GM12878 (cell line): ENCODE results near the gene CFAP99. TPM values are rescaled to one million over a fixed set of nuclear protein-coding genes. Genes with fewer than 3 reads are reported as not detected.

ENCODE experiments used
- ATAC-seq: fragments of 200-7000 bp; cut with Tn5 transposase; 3 replicates; pipeline ENCODE4 v1.9.1; 2020; ENCODE audit warnings: mild to moderate bottlenecking, moderate library complexity
- BruUV-seq: library from RNA; stranded (reverse); fragments of 400-500 nt; replicated peaks from 2 replicates; lab custom pipeline; 2021; lab: Mats Ljungman, UMichigan
- CTCF ChIA-PET: fragments of 300-600 bp; sonication (Branson Sonifier 250); formaldehyde crosslinking; extraction: SDS; loops from one replicate; lab custom pipeline; 2021; ENCODE audit warnings: inconsistent platforms; lab: Yijun Ruan, JAX
- POLR2A ChIA-PET: fragments of 350-600 bp; formaldehyde crosslinking; extraction: SDS; loops from one replicate; lab custom pipeline; 2021; ENCODE audit warnings: inconsistent platforms; lab: Charles Lee
- RAD21 ChIA-PET: fragments of 300-600 bp; sonication (Branson Sonifier 250); formaldehyde crosslinking; loops from one replicate; lab custom pipeline; 2023; ENCODE audit warnings: antibody characterized with exemption; ENCODE audit not compliant: unreplicated experiment; lab: Charles Lee
- SMC1A ChIA-PET: fragments of 300-600 bp; sonication (Branson Sonifier 250); formaldehyde crosslinking; loops from one replicate; lab custom pipeline; 2023; ENCODE audit not compliant: unreplicated experiment, uncharacterized antibody; lab: Charles Lee
- DNase-seq: peaks from one replicate; pipeline ENCODE4 v3.0.0-alpha.2; 2011; ENCODE audit warnings: low read depth, low spot score
- FAIRE-seq: peaks from 3 replicates; lab custom pipeline; 2011; peaks lifted over from hg19 to GRCh38; lab: Jason Lieb, UNC
- H2AFZ ChIP-seq: 2 replicates; pipeline ENCODE4 v1.6.0; 2011; ENCODE audit warnings: low read depth, low read length, control low read depth; ENCODE audit not compliant: control insufficient read depth
- H3K27ac ChIP-seq: 2 replicates; pipeline ENCODE4 v1.5.1; 2011; ENCODE audit warnings: control low read depth; ENCODE audit not compliant: control insufficient read depth, insufficient read depth
- H3K27me3 ChIP-seq, 2 experiments: replicated peaks in 1 of 2; 2 replicates each; pipeline versions ENCODE4 v1.6.0 to v1.6.1; 2011; ENCODE audit warnings: low read length in 1 of 2; ENCODE audit not compliant: control insufficient read depth in 2 of 2, insufficient read depth in 2 of 2
- H3K36me3 ChIP-seq, 2 experiments: 2 replicates each; pipeline ENCODE4 v1.5.1; 2011; ENCODE audit warnings: low read length in 1 of 2; ENCODE audit not compliant: control insufficient read depth in 2 of 2, insufficient read depth in 2 of 2
- H3K4me1 ChIP-seq: 2 replicates; pipeline ENCODE4 v1.6.1; 2011; ENCODE audit warnings: mild to moderate bottlenecking, low read length, moderate library complexity, mixed read lengths; ENCODE audit not compliant: control insufficient read depth, insufficient read depth
- H3K4me2 ChIP-seq: 2 replicates; pipeline ENCODE4 v1.6.0; 2011; ENCODE audit warnings: control low read depth; ENCODE audit not compliant: control insufficient read depth, insufficient read depth
- H3K4me3 ChIP-seq: fragments of 200-600 bp; sonication (generic); 2 replicates; pipeline ENCODE4 v1.5.1; 2016
- H3K79me2 ChIP-seq: 2 replicates; pipeline ENCODE4 v1.6.0; 2011; ENCODE audit warnings: low read length; ENCODE audit not compliant: control insufficient read depth, insufficient read depth
- H3K9ac ChIP-seq: 2 replicates; pipeline ENCODE4 v1.8.0; 2011; ENCODE audit warnings: low read length, control low read depth, mixed read lengths; ENCODE audit not compliant: control insufficient read depth, insufficient read depth
- H3K9me3 ChIP-seq: replicated peaks from 3 replicates; pipeline ENCODE4 v1.5.1; 2011; ENCODE audit warnings: mild to moderate bottlenecking, low read length; ENCODE audit not compliant: control insufficient read depth, insufficient read depth
- H4K20me1 ChIP-seq: 2 replicates; pipeline ENCODE4 v1.6.0; 2011; ENCODE audit not compliant: control insufficient read depth, insufficient read depth
- CHD4 ChIP-seq: fragments of 200-600 bp; sonication (generic); IDR thresholded peaks from 2 replicates; pipeline ENCODE4 v1.6.1; 2016; ENCODE audit warnings: mild to moderate bottlenecking
- CREB1 ChIP-seq: IDR thresholded peaks from 2 replicates; pipeline ENCODE4 v1.6.1; 2012; ENCODE audit warnings: low read depth, mild to moderate bottlenecking, inconsistent platforms
- EED ChIP-seq: sonication (generic); IDR thresholded peaks from 2 replicates; pipeline ENCODE4 v1.6.1; 2016; ENCODE audit warnings: antibody characterized with exemption, low read depth
- IRF4 ChIP-seq: IDR thresholded peaks from 2 replicates; pipeline ENCODE4 v1.6.1; 2011; ENCODE audit warnings: low read depth, low read length
- KAT2A ChIP-seq: conservative IDR thresholded peaks from 2 replicates; pipeline ENCODE4 v1.6.1; 2011; ENCODE audit warnings: low read depth, low read length; ENCODE audit not compliant: control insufficient read depth
- NRF1 ChIP-seq: conservative IDR thresholded peaks from 2 replicates; pipeline ENCODE4 v1.6.1; 2011; ENCODE audit warnings: mild to moderate bottlenecking, low read depth, low read length, improper control_type of control experiment
- RUNX3 ChIP-seq: IDR thresholded peaks from 2 replicates; pipeline ENCODE4 v1.6.1; 2012; ENCODE audit warnings: low read length, inconsistent platforms
- SPI1 ChIP-seq: IDR thresholded peaks from 2 replicates; pipeline ENCODE4 v1.6.1; 2011; ENCODE audit warnings: low read depth, mild to moderate bottlenecking, low read length, moderate library complexity, borderline replicate concordance; ENCODE audit not compliant: insufficient read depth
- TCF12 ChIP-seq: IDR thresholded peaks from 2 replicates; pipeline ENCODE4 v1.6.1; 2011; ENCODE audit warnings: low read depth, mild to moderate bottlenecking, low read length
- WRNIP1 ChIP-seq: IDR thresholded peaks from 2 replicates; pipeline ENCODE4 v1.6.1; 2011; ENCODE audit warnings: low read depth, low read length, improper control_type of control experiment, borderline replicate concordance
- YBX1 ChIP-seq: fragments of 450-650 bp; IDR thresholded peaks from 2 replicates; pipeline ENCODE4 v1.6.1; 2016; ENCODE audit warnings: antibody characterized with exemption
- ZBED1 ChIP-seq: IDR thresholded peaks from 2 replicates; pipeline ENCODE4 v1.6.1; 2016; ENCODE audit warnings: borderline replicate concordance
- ZZZ3 ChIP-seq: IDR thresholded peaks from 2 replicates; pipeline ENCODE4 v1.6.1; 2011; ENCODE audit warnings: low read depth; ENCODE audit not compliant: control insufficient read depth, insufficient read length
- WGBS: methylation state at CpG from one replicate; pipeline ENCODE4 v1.1.6; 2016; ENCODE audit warnings: low lambda C conversion rate; ENCODE audit not compliant: insufficient replicate concordance, insufficient coverage; ENCODE audit errors: missing lambda C conversion rate; 5-methylcytosine and 5-hydroxymethylcytosine counted together
- in situ Hi-C: fragments of 300-500 bp; cut with MboI; formaldehyde crosslinking; loops from 9 replicates; pipeline ENCODE4 v1.14.3; 2018; ENCODE audit warnings: mixed read lengths
- intact Hi-C: fragments of 100-400 bp; cut with micrococcal nuclease; formaldehyde crosslinking; loops from one replicate; pipeline ENCODE4 v1.14.2; 2022; ENCODE audit not compliant: unreplicated experiment
- polyA plus RNA-seq, 11 experiments: library from polyadenylated mRNA; depleted of rRNA in 4 of 11; unstranded in 6 of 11; stranded (reverse) in 5 of 11; fragments of >200 nt; fragmentation: Nextera tagmentation in 4 of 11; fragmentation: Illumina TruSeq in 1 of 11; extraction: Ambion mirVana in 4 of 11; extraction: Trizol in 1 of 11; gene quantifications; 1 replicate in 1 of 11; 2 replicates in 10 of 11; pipeline versions ENCODE4 v1.2.1 to v1.2.3, GENCODE V29; 2011 to 2016; ENCODE audit warnings: inconsistent platforms in 2 of 11, missing spikeins in 2 of 11, low read depth in 1 of 11
- total RNA-seq, 4 experiments: library from RNA; depleted of rRNA in 3 of 4; stranded (reverse); fragments of >200 nt in 3 of 4; fragmentation: Illumina TruSeq in 1 of 4; extraction: Trizol in 1 of 4; gene quantifications; 2 replicates each; pipeline versions ENCODE4 v1.2.1 to v1.2.3, GENCODE V29; 2013 to 2021
- TF ChIP-seq, protein P1 (sequence below): IDR thresholded peaks from 2 replicates; pipeline ENCODE4 v1.6.1; 2011; ENCODE audit warnings: low read depth, mild to moderate bottlenecking, low read length, moderate library complexity, borderline replicate concordance; ENCODE audit errors: extremely low read depth
- TF ChIP-seq, protein P2 (sequence below): IDR thresholded peaks from 2 replicates; pipeline ENCODE4 v1.6.1; 2012; ENCODE audit warnings: improper control_type of control experiment, low read depth, low read length; ENCODE audit not compliant: insufficient replicate concordance
- TF ChIP-seq, protein P3 (sequence below): fragments of 450-650 bp; IDR thresholded peaks from 2 replicates; pipeline ENCODE4 v1.6.1; 2017; ENCODE audit warnings: mild to moderate bottlenecking, low read depth, inconsistent platforms; ENCODE audit not compliant: poor library complexity, severe bottlenecking

The CFAP99 gene
- total and polyA plus RNA-seq, 10 of the 15 experiments (the other 5 are each of a cell fraction or from before 2014, with no cell fraction given): not detected

DNA sequence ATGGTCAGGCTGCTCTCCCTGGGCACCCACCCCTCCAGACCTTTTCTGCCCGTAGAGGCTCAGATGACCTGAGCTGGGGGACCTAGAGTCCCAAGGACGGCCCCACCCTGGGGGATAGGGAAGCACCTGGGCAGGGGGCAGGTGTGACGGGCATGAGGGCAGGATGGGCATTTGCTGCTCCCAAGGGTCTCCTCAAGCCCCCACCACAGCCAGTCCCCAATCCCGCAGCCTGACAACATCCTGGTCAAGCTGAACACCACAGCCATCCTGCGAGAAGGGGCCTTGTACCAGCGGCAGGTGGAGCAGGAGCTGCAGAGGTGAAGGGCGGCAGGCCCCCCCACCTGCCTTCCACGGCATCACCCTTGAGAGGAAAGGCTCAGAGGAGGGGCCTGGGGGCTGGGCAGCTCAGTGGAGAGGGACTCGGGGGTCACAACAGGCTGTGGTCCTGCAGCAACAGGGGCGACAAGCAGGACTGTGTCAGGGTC, 32.3 kb downstream of the CFAP99 start:
- 36% methylated on average over 10 of the region's 10 CpGs for WGBS
- BruUV-seq: no TSS peak
- ChIA-PET SMC1A (interaction anchor here (0.6 kb wide), 1 partner anchor 15 kb away, joined by 3 read pairs; no protein-coding TSS in a partner anchor), RAD21 (no interaction called here), CTCF (interaction anchor here (2.1 kb wide), 1 partner anchor 9 kb away, joined by 8 read pairs; no protein-coding TSS in a partner anchor), POLR2A (interaction anchor here (0.6 to 1.1 kb wide), 2 partner anchors 9 to 29 kb away, joined by 3 read pairs; no protein-coding TSS in a partner anchor)
- Histone ChIP-seq H3K27me3 (no peaks in the 10 kb centered on the region; a peak in 2 of 4 replicates), H3K4me2 (no peak overlapping the region), H3K4me3 (no peak overlapping the region), H3K4me1 (no peaks in the 10 kb centered on the region), H3K79me2 (no peaks in the 10 kb centered on the region), H3K9ac (no peak overlapping the region), H4K20me1 (no peaks in the 10 kb centered on the region), H3K36me3 (no peaks in the 10 kb centered on the region), H2AFZ (no peak overlapping the region), H3K27ac (no peak overlapping the region), H3K9me3 (no peaks in the 10 kb centered on the region)
- intact Hi-C loops (no loop called here), in situ Hi-C loops (no loop called here)
- FAIRE-seq (no peak), ATAC-seq (no peak), DNase-seq (no peak)
- TF ChIP-seq TCF12 (no peak), ZZZ3 (no peak), EED (no peak), IRF4 (no peak), CREB1 (no peak), SPI1 (no peak), CHD4 (no peak), NRF1 (no peak), YBX1 (no peak), ZBED1 (no peak), RUNX3 (no peak), KAT2A (no peak), WRNIP1 (no peak)
- TF ChIP-seq, protein P1, sequence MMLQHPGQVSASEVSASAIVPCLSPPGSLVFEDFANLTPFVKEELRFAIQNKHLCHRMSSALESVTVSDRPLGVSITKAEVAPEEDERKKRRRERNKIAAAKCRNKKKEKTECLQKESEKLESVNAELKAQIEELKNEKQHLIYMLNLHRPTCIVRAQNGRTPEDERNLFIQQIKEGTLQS: no peak
- TF ChIP-seq, protein P2, sequence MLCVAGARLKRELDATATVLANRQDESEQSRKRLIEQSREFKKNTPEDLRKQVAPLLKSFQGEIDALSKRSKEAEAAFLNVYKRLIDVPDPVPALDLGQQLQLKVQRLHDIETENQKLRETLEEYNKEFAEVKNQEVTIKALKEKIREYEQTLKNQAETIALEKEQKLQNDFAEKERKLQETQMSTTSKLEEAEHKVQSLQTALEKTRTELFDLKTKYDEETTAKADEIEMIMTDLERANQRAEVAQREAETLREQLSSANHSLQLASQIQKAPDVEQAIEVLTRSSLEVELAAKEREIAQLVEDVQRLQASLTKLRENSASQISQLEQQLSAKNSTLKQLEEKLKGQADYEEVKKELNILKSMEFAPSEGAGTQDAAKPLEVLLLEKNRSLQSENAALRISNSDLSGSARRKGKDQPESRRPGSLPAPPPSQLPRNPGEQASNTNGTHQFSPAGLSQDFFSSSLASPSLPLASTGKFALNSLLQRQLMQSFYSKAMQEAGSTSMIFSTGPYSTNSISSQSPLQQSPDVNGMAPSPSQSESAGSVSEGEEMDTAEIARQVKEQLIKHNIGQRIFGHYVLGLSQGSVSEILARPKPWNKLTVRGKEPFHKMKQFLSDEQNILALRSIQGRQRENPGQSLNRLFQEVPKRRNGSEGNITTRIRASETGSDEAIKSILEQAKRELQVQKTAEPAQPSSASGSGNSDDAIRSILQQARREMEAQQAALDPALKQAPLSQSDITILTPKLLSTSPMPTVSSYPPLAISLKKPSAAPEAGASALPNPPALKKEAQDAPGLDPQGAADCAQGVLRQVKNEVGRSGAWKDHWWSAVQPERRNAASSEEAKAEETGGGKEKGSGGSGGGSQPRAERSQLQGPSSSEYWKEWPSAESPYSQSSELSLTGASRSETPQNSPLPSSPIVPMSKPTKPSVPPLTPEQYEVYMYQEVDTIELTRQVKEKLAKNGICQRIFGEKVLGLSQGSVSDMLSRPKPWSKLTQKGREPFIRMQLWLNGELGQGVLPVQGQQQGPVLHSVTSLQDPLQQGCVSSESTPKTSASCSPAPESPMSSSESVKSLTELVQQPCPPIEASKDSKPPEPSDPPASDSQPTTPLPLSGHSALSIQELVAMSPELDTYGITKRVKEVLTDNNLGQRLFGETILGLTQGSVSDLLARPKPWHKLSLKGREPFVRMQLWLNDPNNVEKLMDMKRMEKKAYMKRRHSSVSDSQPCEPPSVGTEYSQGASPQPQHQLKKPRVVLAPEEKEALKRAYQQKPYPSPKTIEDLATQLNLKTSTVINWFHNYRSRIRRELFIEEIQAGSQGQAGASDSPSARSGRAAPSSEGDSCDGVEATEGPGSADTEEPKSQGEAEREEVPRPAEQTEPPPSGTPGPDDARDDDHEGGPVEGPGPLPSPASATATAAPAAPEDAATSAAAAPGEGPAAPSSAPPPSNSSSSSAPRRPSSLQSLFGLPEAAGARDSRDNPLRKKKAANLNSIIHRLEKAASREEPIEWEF: no peak
- TF ChIP-seq, protein P3, sequence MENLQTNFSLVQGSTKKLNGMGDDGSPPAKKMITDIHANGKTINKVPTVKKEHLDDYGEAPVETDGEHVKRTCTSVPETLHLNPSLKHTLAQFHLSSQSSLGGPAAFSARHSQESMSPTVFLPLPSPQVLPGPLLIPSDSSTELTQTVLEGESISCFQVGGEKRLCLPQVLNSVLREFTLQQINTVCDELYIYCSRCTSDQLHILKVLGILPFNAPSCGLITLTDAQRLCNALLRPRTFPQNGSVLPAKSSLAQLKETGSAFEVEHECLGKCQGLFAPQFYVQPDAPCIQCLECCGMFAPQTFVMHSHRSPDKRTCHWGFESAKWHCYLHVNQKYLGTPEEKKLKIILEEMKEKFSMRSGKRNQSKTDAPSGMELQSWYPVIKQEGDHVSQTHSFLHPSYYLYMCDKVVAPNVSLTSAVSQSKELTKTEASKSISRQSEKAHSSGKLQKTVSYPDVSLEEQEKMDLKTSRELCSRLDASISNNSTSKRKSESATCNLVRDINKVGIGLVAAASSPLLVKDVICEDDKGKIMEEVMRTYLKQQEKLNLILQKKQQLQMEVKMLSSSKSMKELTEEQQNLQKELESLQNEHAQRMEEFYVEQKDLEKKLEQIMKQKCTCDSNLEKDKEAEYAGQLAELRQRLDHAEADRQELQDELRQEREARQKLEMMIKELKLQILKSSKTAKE: no peak
